ENCODE data around the gene ADGRA1.

- no peak for TF ChIP-seq CTCF (IDR thresholded peaks at IDR 0.05)
- no peak for TF ChIP-seq POLR2A (IDR thresholded peaks at IDR 0.05)
Measured at GRCh38 chr10:133091316-133091715, 3.6 kb downstream of the ADGRA1 start.
